Measurements from ENCODE around the gene PRMT5.
"Not testable (repeated sequence)": the region's sequence is repeated elsewhere in the genome, so short reads cannot be mapped to it uniquely, and the experiment has no call there.

PRMT5 gene

DNA sequence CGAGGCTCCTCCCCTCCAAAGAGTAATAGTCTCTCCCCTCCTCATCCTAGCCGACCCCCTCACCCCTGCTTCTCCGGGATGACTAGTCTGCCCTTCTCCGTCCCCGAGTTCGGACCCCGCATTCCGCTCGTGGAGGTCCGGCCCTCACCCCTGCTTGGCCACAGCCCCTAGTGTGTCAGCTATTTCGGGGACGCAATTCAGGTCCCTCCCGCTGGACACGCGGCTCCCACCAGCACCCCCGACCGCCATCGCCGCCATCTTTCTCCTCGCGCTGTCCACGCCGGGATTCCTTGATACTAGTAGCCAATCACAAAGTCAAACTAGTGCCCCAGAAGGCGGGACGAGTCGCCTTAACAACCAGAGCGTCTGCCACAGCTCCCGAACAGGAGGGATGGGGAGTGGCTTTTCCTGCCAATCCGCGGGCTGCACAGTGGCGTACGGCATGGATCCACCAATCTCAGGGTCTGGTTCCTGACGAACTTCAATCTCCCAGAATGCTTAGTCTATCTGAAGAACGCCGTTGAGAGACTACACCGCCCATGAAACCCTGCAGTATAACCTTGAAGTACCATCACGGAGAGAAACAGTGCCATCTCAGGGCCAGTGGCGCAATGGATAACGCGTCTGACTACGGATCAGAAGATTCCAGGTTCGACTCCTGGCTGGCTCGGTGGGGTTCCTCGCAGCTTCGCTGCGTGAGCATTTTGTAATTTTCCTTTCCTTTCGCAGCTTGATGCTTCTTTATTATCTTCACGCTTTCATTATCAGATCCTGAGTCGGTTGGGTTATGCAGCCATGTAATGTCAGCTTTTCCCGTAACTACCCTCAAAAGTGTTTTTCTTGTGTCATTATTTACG lies at the start of gene PRMT5:
Gene PRMT5, minus strand, starts transcription at position 273 of the 857 bp plus-strand sequence. Its CDS starts 15 bp downstream, at position 258.
- DNase-seq (ENCODE audit: insufficient read length, low spot score) (peak; percentile 88), FAIRE-seq (peak; percentile 96)

GRCh38 chr14:22978487-22978837 lies 49.3 kb upstream of the PRMT5 start:
- DNase-seq (ENCODE audit: insufficient read length, low spot score): no peak
- no peak for FAIRE-seq

DNA sequence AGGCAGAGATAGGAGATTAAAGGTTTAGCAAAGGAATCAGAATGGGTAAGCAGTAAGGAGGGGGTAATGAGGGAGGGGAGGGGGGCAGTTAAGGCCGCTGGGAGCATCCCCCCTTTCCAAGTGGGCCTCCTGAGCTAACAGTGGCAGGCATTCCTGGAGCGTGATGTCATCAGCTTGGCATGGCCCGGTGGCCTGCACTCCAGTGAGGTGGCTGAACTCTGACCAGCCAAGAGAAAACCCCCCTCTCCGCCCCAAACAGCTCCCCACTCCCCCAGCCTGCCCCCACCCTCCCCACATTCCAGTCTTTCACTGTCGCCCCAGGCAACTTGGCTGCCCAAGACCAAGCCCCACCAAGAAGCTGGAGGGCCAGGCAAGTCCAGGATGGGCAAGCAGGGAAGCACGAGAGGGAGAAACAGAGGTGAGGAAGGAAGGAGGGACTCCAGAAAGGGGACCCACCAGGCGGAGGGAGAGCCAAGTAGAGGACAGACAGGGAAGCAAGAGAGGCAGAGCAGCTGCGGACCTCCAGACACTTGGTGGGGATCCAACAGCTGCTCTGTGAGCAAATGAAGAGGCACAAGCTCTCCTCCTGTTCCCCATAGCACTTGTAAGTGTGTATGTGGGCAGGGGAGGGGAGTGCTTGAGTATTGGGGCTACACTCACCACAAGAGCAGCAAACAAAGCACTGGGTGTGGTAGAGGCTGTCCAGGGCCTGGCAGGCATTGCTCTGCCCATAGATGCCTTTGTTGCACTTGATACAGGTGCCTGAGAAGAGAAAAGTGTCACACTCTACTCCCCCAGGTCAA lies 48.7 kb upstream of the PRMT5 start:
- FAIRE-seq (no peak), DNase-seq (ENCODE audit: insufficient read length, low spot score) (no peak)

GRCh38 chr14:22977434-22977683 lies 48.2 kb upstream of the PRMT5 start:
- DNase-seq (ENCODE audit: insufficient read length, low spot score) (no peak), FAIRE-seq (no peak)

- no peak for FAIRE-seq
- no peak for DNase-seq (ENCODE audit: insufficient read length, low spot score)
Measured at GRCh38 chr14:22976620-22977433, 47.7 kb upstream of the PRMT5 start.

DNA sequence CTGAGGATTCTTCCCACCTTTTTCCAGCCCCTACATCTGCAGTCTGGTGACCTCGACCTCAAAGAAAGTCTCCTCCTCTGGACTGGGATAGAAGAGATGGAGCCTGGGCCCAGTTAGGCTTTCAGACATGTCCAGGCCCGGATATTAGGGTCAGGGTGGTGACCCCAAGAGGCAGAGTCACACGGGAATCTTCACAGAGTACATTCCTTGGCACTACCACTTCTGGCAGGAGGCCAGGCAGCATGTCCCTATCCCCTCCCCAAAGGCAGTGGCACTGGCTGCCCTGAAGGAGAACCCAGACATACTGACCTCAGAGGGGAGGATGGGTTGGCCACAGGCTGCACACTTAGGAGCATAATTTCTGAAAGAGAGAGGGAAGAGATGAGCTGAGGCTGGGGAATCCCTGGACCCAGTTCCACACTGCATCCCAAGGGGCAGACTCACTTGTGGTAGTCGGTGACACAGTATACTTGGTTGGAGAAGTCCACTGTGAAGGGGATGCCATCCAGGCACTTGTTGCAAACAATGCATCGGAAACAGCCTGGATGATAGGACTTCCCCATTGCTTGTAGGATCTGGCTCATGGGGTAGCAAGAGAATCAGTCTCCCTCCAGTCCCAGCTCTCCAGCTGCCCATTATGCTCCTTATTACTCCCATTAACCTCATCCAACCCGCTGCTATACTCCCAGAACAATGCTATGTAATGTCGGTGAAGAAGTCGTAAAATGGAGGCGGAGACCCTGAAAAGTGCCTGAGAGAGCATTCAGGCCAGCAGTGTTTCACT lies 45.5 kb upstream of the PRMT5 start:
- no peak for DNase-seq (ENCODE audit: insufficient read length, low spot score)
- no peak for FAIRE-seq

DNA sequence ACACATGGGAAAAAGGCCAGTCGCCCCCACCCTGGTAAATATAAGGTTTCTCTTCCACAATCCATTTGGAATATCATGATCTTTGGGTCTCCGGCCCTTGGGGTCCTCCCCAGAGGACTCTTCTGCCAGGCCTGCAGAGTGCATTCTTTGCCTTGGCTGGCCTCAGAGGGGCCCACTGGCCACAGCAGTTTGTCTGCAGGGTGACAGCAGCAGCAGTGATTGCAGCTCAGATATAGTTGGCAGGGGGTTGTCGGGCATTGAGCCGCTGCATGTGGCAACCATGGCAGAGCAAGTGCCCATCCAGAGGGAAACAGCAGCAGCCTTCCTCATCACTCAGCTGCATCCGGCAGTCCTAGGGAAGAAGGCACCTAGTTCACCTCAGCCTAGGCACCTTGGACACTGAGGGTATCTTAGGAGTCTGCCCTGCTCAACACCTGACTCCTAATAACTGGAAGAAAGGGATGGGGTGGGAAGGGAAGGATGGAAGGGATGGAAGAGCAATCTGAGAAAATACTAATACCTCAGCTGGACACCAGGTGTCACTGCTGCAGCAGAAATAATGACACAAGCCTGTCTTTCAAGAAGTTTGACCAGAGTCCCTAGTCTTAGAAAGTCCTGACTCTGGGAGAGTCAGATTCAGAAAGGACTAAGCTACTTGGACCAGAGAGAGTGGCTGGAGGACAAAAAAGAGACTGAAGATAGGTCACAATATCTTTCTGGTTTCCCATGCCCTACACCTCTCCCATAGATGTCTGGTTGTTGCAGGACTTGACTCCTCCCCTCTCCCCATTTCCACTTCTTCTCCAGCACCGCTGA lies 44.2 kb upstream of the PRMT5 start:
- FAIRE-seq: peak; percentile 63
- DNase-seq (ENCODE audit: insufficient read length, low spot score): no peak

- DNase-seq (ENCODE audit: insufficient read length, low spot score) (no peak), FAIRE-seq (no peak)
Measured at GRCh38 chr14:22972313-22972930, 43.2 kb upstream of the PRMT5 start.

DNA sequence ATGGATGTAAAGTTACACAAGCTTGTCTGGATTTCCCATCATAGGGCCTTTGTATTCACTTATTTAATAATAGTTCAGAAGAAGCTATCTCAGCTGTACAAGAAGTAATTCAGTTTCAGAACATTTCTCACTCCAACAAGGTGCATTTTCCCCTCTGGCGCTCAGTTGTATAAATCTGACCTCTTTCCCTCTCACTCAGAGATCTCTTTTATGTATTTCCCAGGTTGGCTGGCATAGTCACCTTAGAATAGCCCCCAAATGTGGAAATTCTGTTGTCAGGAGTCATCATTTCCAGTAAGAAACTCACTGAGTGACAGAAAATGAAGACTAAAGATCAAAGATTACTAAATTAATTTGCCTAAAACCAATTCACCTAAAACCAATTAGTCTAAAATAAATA lies 42.0 kb upstream of the PRMT5 start:
- no peak for FAIRE-seq

DNA sequence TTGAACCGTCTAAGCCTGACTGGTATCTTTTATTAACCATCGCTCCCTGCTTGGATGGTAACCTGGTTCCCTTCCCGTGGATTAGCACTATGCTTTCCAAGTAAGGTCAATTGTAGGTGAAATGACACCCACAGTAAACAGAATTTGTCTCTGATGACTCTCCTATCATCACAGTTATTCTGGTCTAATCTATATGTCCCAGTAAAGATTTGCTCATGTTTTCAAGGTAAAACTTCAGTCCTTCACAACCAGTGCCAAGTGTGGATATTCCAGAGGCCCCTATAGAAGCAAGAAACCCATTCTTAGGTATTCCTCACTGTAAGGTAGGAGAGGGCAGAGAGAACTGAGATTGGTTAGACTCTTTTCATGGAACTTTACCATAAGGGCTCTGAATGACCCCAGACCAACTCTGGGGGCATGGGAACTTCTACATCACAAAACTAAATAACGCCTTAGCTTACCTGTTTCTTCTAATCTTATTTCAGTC lies 37.6 kb upstream of the PRMT5 start:
- FAIRE-seq: no peak
- no peak for DNase-seq (ENCODE audit: insufficient read length, low spot score)

More for the DNA sequence above, 42.0 kb upstream of the PRMT5 start:
- no peak for DNase-seq (ENCODE audit: insufficient read length, low spot score)

- not testable (repeated sequence) for FAIRE-seq
Measured at GRCh38 chr14:22965916-22966782, 37.0 kb upstream of the PRMT5 start.

GRCh38 chr14:22962061-22962676 lies 33.0 kb upstream of the PRMT5 start:
- no peak for FAIRE-seq
- no peak for DNase-seq (ENCODE audit: insufficient read length, low spot score)

More at GRCh38 chr14:22965916-22966782, 37.0 kb upstream of the PRMT5 start:
- DNase-seq (ENCODE audit: insufficient read length, low spot score): not testable (repeated sequence)

GRCh38 chr14:22955702-22956569 lies 26.8 kb upstream of the PRMT5 start:
- FAIRE-seq (peak; percentile 11), DNase-seq (ENCODE audit: insufficient read length, low spot score) (no peak)

DNA sequence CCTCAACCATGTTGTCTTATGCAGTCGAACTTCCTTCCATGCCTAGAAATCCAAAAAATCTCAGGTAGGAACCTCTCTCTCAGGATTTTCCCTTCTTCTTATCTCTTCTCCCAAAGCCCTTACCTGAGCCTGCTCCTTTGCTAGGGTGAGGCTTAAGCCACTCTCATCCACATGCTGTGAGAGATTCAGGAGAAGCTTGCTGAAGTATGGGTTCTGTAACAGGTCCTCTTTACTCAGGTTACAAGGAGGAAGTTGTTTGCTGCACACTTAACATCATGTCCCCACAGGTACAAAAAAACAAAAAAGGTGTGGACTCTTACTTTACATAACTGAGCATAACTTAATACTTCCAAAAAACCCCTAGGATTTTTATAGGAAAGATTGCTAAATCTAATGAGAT lies 23.2 kb upstream of the PRMT5 start:
- no peak for DNase-seq (ENCODE audit: insufficient read length, low spot score)
- FAIRE-seq: no peak

DNA sequence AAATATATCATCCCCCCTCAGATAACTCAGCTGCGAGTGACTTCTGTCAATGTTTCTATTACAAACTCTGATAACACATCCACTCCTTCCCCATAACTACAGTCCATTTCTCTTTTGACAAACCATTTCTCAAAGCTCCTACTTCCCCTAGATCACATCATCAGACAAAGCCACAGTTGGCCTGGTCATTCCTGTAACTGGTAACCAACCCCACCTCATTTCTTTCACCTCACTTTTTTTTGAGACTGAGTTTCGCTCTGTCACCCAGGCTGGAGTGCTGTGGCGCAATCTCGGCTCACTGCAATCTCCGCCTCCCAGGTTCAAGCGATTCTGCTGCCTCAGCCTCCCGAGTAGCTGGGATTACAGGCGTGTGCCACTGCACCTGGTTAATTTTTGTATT lies 22.6 kb upstream of the PRMT5 start:
- not testable (repeated sequence) for FAIRE-seq; DNase-seq (ENCODE audit: insufficient read length, low spot score)

DNA sequence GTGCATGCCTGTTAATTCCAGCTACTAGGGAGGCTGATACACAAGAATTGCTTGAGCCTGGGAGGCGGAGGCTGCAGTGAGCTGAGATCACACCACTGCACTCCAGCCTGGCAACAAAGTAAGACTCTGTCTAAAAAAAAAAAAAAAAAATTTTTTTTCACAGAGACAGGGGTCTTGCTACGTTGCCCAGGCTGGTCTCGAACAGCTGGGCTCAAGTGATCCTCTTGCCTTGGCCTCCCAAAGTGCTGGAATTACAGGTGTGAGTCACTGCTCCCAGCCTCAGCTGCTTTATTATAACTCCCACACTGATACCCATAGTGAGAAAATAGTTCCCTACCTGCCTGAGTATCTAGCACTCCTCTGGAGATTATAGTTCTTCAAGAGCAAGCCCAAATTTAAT lies 16.5 kb upstream of the PRMT5 start:
- DNase-seq (ENCODE audit: insufficient read length, low spot score) (no peak), FAIRE-seq (no peak)

- FAIRE-seq: no peak
- DNase-seq (ENCODE audit: insufficient read length, low spot score): no peak
Measured at GRCh38 chr14:22939684-22940083, 10.5 kb upstream of the PRMT5 start.
